SK-N-SH treated with all-trans-retinoic acid at 6 μM for 48 hours (cell line): Measurements from ENCODE around the gene ADGRB2.

ENCODE experiments used
- CREB5 ChIP-seq: fragments of 250-450 bp; sonication (Bioruptor Pico); IDR thresholded peaks from 2 replicates; pipeline ENCODE4 v1.5.1; 2020; ENCODE audit warnings: low read depth, mild to moderate bottlenecking, moderate library complexity
- PPARA ChIP-seq: fragments of 250-450 bp; sonication (Bioruptor Pico); IDR thresholded peaks from 2 replicates; pipeline ENCODE4 v1.5.0; 2020; ENCODE audit warnings: mild to moderate bottlenecking, borderline replicate concordance
- TCF4 ChIP-seq: fragments of 250-450 bp; sonication (Bioruptor Pico); IDR thresholded peaks from 2 replicates; pipeline ENCODE4 v1.8.0; 2021; ENCODE audit warnings: mild to moderate bottlenecking, moderate library complexity, borderline replicate concordance
- TSHZ2 ChIP-seq: fragments of 250-450 bp; sonication (Bioruptor Pico); IDR thresholded peaks from 2 replicates; pipeline ENCODE4 v1.5.0; 2020; ENCODE audit warnings: mild to moderate bottlenecking, moderate library complexity
- ZC3H10 ChIP-seq: fragments of 250-450 bp; sonication (Bioruptor Pico); IDR thresholded peaks from 2 replicates; pipeline ENCODE4 v1.5.1; 2021; ENCODE audit warnings: mild to moderate bottlenecking, moderate library complexity

- peak; percentile 63 for TF ChIP-seq TCF4 (CRISPR knock-in tag)
- TF ChIP-seq ZC3H10 (CRISPR knock-in tag) = no peak
- TF ChIP-seq CREB5 (CRISPR knock-in tag) = no peak
- no peak for TF ChIP-seq TSHZ2 (CRISPR knock-in tag)
- no peak for TF ChIP-seq PPARA (CRISPR knock-in tag)
These were observed 57.6 kb downstream of the ADGRB2 start for GRCh38 chr1:31706384-31707058.
